Nephron (organoid): ENCODE data around the gene FCAMR.

Source experiments
- H3K27ac Mint-ChIP-seq, 3 experiments: 2 replicates each; pipeline ENCODE4 v1.8.0; 2020; ENCODE audit warnings: mixed read lengths in 3 of 3, mild to moderate bottlenecking in 2 of 3, moderate library complexity in 1 of 3
- H3K27me3 Mint-ChIP-seq: 2 replicates; pipeline ENCODE4 v1.8.0; 2021; ENCODE audit warnings: low read depth, mild to moderate bottlenecking, moderate library complexity, mixed read lengths
- H3K36me3 Mint-ChIP-seq: 2 replicates; pipeline ENCODE4 v1.8.0; 2020; ENCODE audit warnings: low read depth, mixed read lengths
- H3K4me1 Mint-ChIP-seq: 2 replicates; pipeline ENCODE4 v1.8.0; 2020; ENCODE audit warnings: mixed read lengths
- H3K4me3 Mint-ChIP-seq, 3 experiments: 2 replicates each; pipeline ENCODE4 v1.8.0; 2020; ENCODE audit warnings: mild to moderate bottlenecking in 3 of 3, mixed read lengths in 3 of 3, moderate library complexity in 2 of 3
- H3K9me3 Mint-ChIP-seq: 2 replicates; pipeline ENCODE4 v1.8.0; 2020; ENCODE audit warnings: mixed read lengths
- TF ChIP-seq, protein P1 (sequence below), 3 experiments: fragments of 200-600 bp; sonication (generic); IDR thresholded peaks; one replicate each; pipeline ENCODE4 v1.5.0; 2021; ENCODE audit warnings: antibody characterized with exemption in 3 of 3; ENCODE audit not compliant: unreplicated experiment in 3 of 3

FCAMR gene

GRCh38 chr1:206969090-206969489, 1.2 kb downstream of the FCAMR start:
- H3K27me3 Mint-ChIP-seq = peaks cover 15% of the 10 kb centered on the region
- H3K9me3 Mint-ChIP-seq = no peaks in the 10 kb centered on the region
- peak overlapping the region; percentile 28 to 84 (median 80) for H3K27ac Mint-ChIP-seq
- no peaks in the 10 kb centered on the region for H3K36me3 Mint-ChIP-seq
- TF ChIP-seq, protein P1, sequence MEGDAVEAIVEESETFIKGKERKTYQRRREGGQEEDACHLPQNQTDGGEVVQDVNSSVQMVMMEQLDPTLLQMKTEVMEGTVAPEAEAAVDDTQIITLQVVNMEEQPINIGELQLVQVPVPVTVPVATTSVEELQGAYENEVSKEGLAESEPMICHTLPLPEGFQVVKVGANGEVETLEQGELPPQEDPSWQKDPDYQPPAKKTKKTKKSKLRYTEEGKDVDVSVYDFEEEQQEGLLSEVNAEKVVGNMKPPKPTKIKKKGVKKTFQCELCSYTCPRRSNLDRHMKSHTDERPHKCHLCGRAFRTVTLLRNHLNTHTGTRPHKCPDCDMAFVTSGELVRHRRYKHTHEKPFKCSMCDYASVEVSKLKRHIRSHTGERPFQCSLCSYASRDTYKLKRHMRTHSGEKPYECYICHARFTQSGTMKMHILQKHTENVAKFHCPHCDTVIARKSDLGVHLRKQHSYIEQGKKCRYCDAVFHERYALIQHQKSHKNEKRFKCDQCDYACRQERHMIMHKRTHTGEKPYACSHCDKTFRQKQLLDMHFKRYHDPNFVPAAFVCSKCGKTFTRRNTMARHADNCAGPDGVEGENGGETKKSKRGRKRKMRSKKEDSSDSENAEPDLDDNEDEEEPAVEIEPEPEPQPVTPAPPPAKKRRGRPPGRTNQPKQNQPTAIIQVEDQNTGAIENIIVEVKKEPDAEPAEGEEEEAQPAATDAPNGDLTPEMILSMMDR (IDR thresholded peaks at IDR 0.05; ENCODE audit: unreplicated experiment in 3 of 3) = no peak
- H3K4me3 Mint-ChIP-seq = no peak overlapping the region
- no peaks in the 10 kb centered on the region for H3K4me1 Mint-ChIP-seq

DNA sequence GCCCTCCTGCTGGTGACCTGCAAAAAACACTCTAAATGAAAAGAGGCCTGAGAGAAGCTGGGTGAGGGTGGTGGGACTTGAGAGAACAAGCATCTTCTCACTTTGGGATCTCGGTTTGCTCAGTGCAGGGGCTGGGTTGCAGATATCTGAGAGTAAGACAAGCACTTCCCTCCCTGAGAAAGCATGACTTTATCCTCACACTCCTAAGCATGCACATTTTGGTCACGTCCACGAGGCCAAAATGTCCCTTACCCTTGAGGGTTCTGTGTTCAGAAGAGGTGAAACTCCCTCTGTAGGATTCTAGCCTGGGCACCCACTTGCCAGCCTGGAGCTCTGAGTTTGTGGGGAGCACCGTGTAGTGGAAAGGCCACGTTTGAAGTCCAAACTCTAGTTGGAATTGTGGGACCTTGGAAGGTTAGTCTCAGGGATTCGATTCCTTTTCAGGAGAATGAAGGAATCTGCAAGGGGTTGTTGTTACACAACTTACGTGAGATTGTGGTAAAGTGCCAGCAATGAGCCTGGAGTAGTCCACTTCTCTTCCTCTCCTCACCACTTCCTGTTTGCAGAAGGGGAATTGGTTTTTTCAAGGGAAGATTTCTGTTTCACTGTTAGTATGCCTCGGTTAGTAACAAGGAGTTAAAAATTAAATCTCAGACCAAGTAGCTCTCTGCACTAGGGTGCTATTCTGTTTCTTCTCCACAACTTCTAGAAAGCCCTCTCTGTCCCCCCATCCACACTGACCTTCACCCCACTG, 3.0 kb downstream of the FCAMR start:
- H3K4me3 Mint-ChIP-seq = no peak overlapping the region
- TF ChIP-seq, protein P1 (IDR thresholded peaks at IDR 0.05; ENCODE audit: unreplicated experiment in 3 of 3) = no peak
- H3K4me1 Mint-ChIP-seq = no peaks in the 10 kb centered on the region
- H3K9me3 Mint-ChIP-seq = no peaks in the 10 kb centered on the region
- H3K36me3 Mint-ChIP-seq = no peaks in the 10 kb centered on the region
- H3K27me3 Mint-ChIP-seq = peaks cover 12% of the 10 kb centered on the region
- peak overlapping the region; percentile 47 to 62 (median 58) for H3K27ac Mint-ChIP-seq

- TF ChIP-seq, protein P1 (IDR thresholded peaks at IDR 0.05; ENCODE audit: unreplicated experiment in 3 of 3) = no peak
These were observed 4.5 kb downstream of the FCAMR start for GRCh38 chr1:206965781-206966180.

DNA sequence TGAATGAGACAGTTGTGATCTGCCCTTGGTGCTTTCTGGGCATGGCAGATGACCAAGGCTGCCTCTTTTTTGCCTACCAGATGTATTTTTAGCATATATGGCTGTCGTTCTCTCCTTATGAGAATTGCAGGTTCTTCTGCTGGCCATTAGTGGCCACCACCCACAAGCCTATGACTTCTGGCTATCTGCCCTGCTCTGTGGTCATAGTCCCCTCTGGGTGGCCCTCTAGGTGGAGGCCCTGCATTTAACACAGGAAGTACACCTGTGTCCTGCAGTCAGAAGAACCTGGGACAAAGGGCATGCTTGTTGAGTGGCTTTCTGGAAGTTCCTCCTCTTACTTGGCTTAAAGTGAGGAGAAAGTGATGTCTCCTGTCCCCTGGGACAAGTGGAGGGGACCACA, 6.5 kb downstream of the FCAMR start:
- no peaks in the 10 kb centered on the region for H3K9me3 Mint-ChIP-seq
- TF ChIP-seq, protein P1 (IDR thresholded peaks at IDR 0.05; ENCODE audit: unreplicated experiment in 3 of 3) = no peak
- H3K4me3 Mint-ChIP-seq = no peak overlapping the region
- H3K36me3 Mint-ChIP-seq = no peaks in the 10 kb centered on the region
- no peaks in the 10 kb centered on the region for H3K4me1 Mint-ChIP-seq
- no peak overlapping the region for H3K27ac Mint-ChIP-seq
- peaks cover 10% of the 10 kb centered on the region for H3K27me3 Mint-ChIP-seq

More at GRCh38 chr1:206965781-206966180, 4.5 kb downstream of the FCAMR start:
- Mint-ChIP-seq H3K27me3 (peaks cover 8% of the 10 kb centered on the region), H3K27ac (no peak overlapping the region), H3K9me3 (no peaks in the 10 kb centered on the region), H3K4me3 (no peak overlapping the region), H3K4me1 (no peaks in the 10 kb centered on the region), H3K36me3 (no peaks in the 10 kb centered on the region)

- Mint-ChIP-seq H3K9me3 (no peaks in the 10 kb centered on the region), H3K27ac (no peak overlapping the region), H3K27me3 (peaks cover 10% of the 10 kb centered on the region), H3K36me3 (no peaks in the 10 kb centered on the region), H3K4me1 (no peaks in the 10 kb centered on the region), H3K4me3 (no peak overlapping the region)
- TF ChIP-seq, protein P1 (IDR thresholded peaks at IDR 0.05; ENCODE audit: unreplicated experiment in 3 of 3) = no peak
These were observed 7.0 kb downstream of the FCAMR start for GRCh38 chr1:206963119-206963712.
